Neuronal stem cell (in vitro differentiated cells): ENCODE measurements around the gene KPNA5. TPM values are rescaled to one million over a fixed set of nuclear protein-coding genes. Genes with fewer than 3 reads are reported as not detected.

Experiments used
- DNase-seq: peaks from one replicate; pipeline ENCODE4 v3.0.0-alpha.2; 2013; ENCODE audit warnings: low spot score
- H2AFZ ChIP-seq: one replicate; pipeline ENCODE4 v1.6.1; 2013; ENCODE audit warnings: mild to moderate bottlenecking, low read length, inconsistent platforms
- H2AK5ac ChIP-seq: 2 replicates; pipeline ENCODE4 v1.6.1; 2013; ENCODE audit warnings: low read depth, mild to moderate bottlenecking, inconsistent platforms, low read length, moderate library complexity, mixed read lengths
- H2BK120ac ChIP-seq: 2 replicates; pipeline ENCODE4 v1.6.1; 2013; ENCODE audit warnings: low read depth, mild to moderate bottlenecking, inconsistent platforms, low read length, moderate library complexity, mixed read lengths
- H2BK12ac ChIP-seq: one replicate; pipeline ENCODE4 v1.6.1; 2013; ENCODE audit warnings: low read length, inconsistent platforms
- H2BK15ac ChIP-seq: 2 replicates; pipeline ENCODE4 v1.6.1; 2013; ENCODE audit warnings: mild to moderate bottlenecking, low read length, inconsistent platforms, mixed read lengths
- H2BK5ac ChIP-seq: one replicate; pipeline ENCODE4 v1.6.1; 2013; ENCODE audit warnings: inconsistent platforms, mild to moderate bottlenecking, low read length, moderate library complexity
- H3K14ac ChIP-seq: one replicate; pipeline ENCODE4 v1.6.1; 2013; ENCODE audit warnings: low read length, inconsistent platforms
- H3K18ac ChIP-seq: 2 replicates; pipeline ENCODE4 v1.6.1; 2013; ENCODE audit warnings: low read length, inconsistent platforms
- H3K23ac ChIP-seq: 2 replicates; pipeline ENCODE4 v1.6.1; 2013; ENCODE audit warnings: low read depth, mild to moderate bottlenecking, mixed read lengths, low read length, inconsistent platforms; ENCODE audit not compliant: poor library complexity
- H3K27ac ChIP-seq: replicated peaks from 3 replicates; pipeline ENCODE4 v1.5.1; 2013; ENCODE audit warnings: low read length, inconsistent platforms
- H3K27me3 ChIP-seq, 3 experiments: 2 replicates each; pipeline ENCODE4 v1.6.1; 2013; ENCODE audit warnings: low read length in 3 of 3, mild to moderate bottlenecking in 2 of 3, inconsistent platforms in 1 of 3, low read depth in 1 of 3, mixed read lengths in 1 of 3, moderate library complexity in 1 of 3; ENCODE audit not compliant: control insufficient read depth in 3 of 3, insufficient read depth in 3 of 3
- H3K36me3 ChIP-seq, 2 donors: replicated peaks in 1 of 2; 2 replicates each; pipeline ENCODE4 v1.6.1; 2013; ENCODE audit warnings: low read length in 2 of 2; ENCODE audit not compliant: control insufficient read depth in 2 of 2, insufficient read depth in 2 of 2
- H3K4ac ChIP-seq: 2 replicates; pipeline ENCODE4 v1.6.1; 2013; ENCODE audit warnings: inconsistent platforms, mild to moderate bottlenecking, low read length, moderate library complexity
- H3K4me1 ChIP-seq, 2 donors: 1 replicate in 1 of 2; 2 replicates in 1 of 2; pipeline ENCODE4 v1.6.1; 2013; ENCODE audit warnings: low read length in 2 of 2, low read depth in 1 of 2; ENCODE audit not compliant: control insufficient read depth in 2 of 2, insufficient read depth in 1 of 2
- H3K4me2 ChIP-seq: one replicate; pipeline ENCODE4 v1.6.1; 2013; ENCODE audit warnings: mild to moderate bottlenecking, low read length, inconsistent platforms; ENCODE audit not compliant: insufficient read depth, poor library complexity, severe bottlenecking
- H3K4me3 ChIP-seq, 2 donors: 2 replicates each; pipeline ENCODE4 v1.5.1; 2013; ENCODE audit warnings: low read length in 2 of 2, mild to moderate bottlenecking in 2 of 2, inconsistent platforms in 1 of 2, moderate library complexity in 1 of 2
- H3K79me1 ChIP-seq: one replicate; pipeline ENCODE4 v1.6.1; 2013; ENCODE audit warnings: low read depth, mild to moderate bottlenecking, inconsistent platforms, low read length, moderate library complexity
- H3K9ac ChIP-seq: one replicate; pipeline ENCODE4 v1.6.1; 2013; ENCODE audit warnings: mild to moderate bottlenecking, low read depth, low read length, inconsistent platforms; ENCODE audit not compliant: poor library complexity
- H3K9me3 ChIP-seq, 2 donors: replicated peaks in 1 of 2; 2 replicates each; pipeline versions ENCODE3 to v1.6.1; 2013; ENCODE audit warnings: low read length in 2 of 2, mild to moderate bottlenecking in 2 of 2, inconsistent platforms in 1 of 2, low read depth in 1 of 2, mixed read lengths in 1 of 2, moderate library complexity in 1 of 2; ENCODE audit not compliant: control insufficient read depth in 2 of 2, insufficient read depth in 1 of 2
- H4K8ac ChIP-seq: one replicate; pipeline ENCODE4 v1.6.1; 2013; ENCODE audit warnings: low read depth, mild to moderate bottlenecking, inconsistent platforms, low read length, moderate library complexity
- H4K91ac ChIP-seq: one replicate; pipeline ENCODE4 v1.6.1; 2013; ENCODE audit warnings: low read length, low read depth, mild to moderate bottlenecking, inconsistent platforms; ENCODE audit not compliant: poor library complexity
- WGBS, 2 donors: extraction: QIAGEN DNeasy Blood & Tissue Kit; methylation state at CpG; one replicate each; pipeline ENCODE4 v1.1.7; 2013; ENCODE audit warnings: missing lambda C conversion rate in 2 of 2, mixed read lengths in 1 of 2; ENCODE audit not compliant: insufficient read length in 2 of 2, insufficient replicate concordance in 1 of 2; ENCODE audit errors: extremely low coverage in 2 of 2; 5-methylcytosine and 5-hydroxymethylcytosine counted together
- polyA plus RNA-seq, 2 experiments: library from polyadenylated mRNA; stranded (reverse); fragments of 200-250 nt; gene quantifications; one replicate each; pipeline ENCODE4 v1.2.3, GENCODE V29; 2013

KPNA5 gene
- polyA plus RNA-seq (2013, experiment 1 of 2): 8.0 TPM
- polyA plus RNA-seq (2013, experiment 2 of 2): 8.4 TPM

GRCh38 chr6:116680880-116681672 is at the start of gene KPNA5:
KPNA5 (plus strand) TSS chr6:116681211; CDS start chr6:116681335, 124 bp downstream.
- no peak within 1 kb of the TSS for H4K8ac ChIP-seq
- H3K4me3 ChIP-seq: peak within 1 kb of the TSS; percentile 84 to 89
- H3K36me3 ChIP-seq: peaks cover 0 to 17% of the 10 kb centered on the region in 2 donors
- peak within 1 kb of the TSS; percentile 64 for H3K4me2 ChIP-seq
- peak within 1 kb of the TSS; percentile 54 for H2BK5ac ChIP-seq
- H3K9me3 ChIP-seq: peaks cover 0 to 3% of the 10 kb centered on the region in 2 donors
- no peak within 1 kb of the TSS for H3K4ac ChIP-seq
- H3K27ac ChIP-seq: peak within 1 kb of the TSS; percentile 89
- peak within 1 kb of the TSS; percentile 91 for H2AFZ ChIP-seq
- H3K27me3 ChIP-seq: peaks cover 0 to 9% (median 0%) of the 10 kb centered on the region in 3 experiments
- peak within 1 kb of the TSS; percentile 15 for H2AK5ac ChIP-seq
- H3K9ac ChIP-seq: peak within 1 kb of the TSS; percentile 74
- peak within 1 kb of the TSS; percentile 51 for H2BK15ac ChIP-seq
- no CpG with 5 or more reads among the region's 69 CpGs for WGBS, 2 donors
- peak within 1 kb of the TSS; percentile 7 for H4K91ac ChIP-seq
- peak within 1 kb of the TSS; percentile 8 for H3K23ac ChIP-seq
- no peaks in the 10 kb centered on the region for H3K4me1 ChIP-seq
- H3K79me1 ChIP-seq: peaks cover 2% of the 10 kb centered on the region
- H2BK120ac ChIP-seq: peak within 1 kb of the TSS; percentile 85
- no peak within 1 kb of the TSS for H2BK12ac ChIP-seq
- DNase-seq: peak; percentile 89
- H3K14ac ChIP-seq: peak within 1 kb of the TSS; percentile 72
- H3K18ac ChIP-seq: peak within 1 kb of the TSS; percentile 97

GRCh38 chr6:116631379-116631990 is 49.5 kb upstream of the KPNA5 start:
- no peak overlapping the region for H4K91ac ChIP-seq
- no peak overlapping the region for H2AK5ac ChIP-seq
- no peak overlapping the region for H2BK15ac ChIP-seq
- no peak overlapping the region for H3K4ac ChIP-seq
- H3K27ac ChIP-seq: no peak overlapping the region
- WGBS, 2 donors: no CpG with 5 or more reads among the region's 5 CpGs
- H3K4me1 ChIP-seq: no peaks in the 10 kb centered on the region
- no peak overlapping the region for H3K14ac ChIP-seq
- H3K9ac ChIP-seq: no peak overlapping the region
- H3K36me3 ChIP-seq: peaks cover 0 to 38% of the 10 kb centered on the region in 2 donors
- no peaks in the 10 kb centered on the region for H3K9me3 ChIP-seq
- no peaks in the 10 kb centered on the region for H3K79me1 ChIP-seq
- DNase-seq: no peak
- H3K4me2 ChIP-seq: no peak overlapping the region
- H4K8ac ChIP-seq: no peak overlapping the region
- H2BK12ac ChIP-seq: no peak overlapping the region
- H2AFZ ChIP-seq: no peak overlapping the region
- H3K23ac ChIP-seq: no peak overlapping the region
- H3K27me3 ChIP-seq: no peaks in the 10 kb centered on the region
- H2BK5ac ChIP-seq: no peak overlapping the region
- no peak overlapping the region for H3K18ac ChIP-seq
- H3K4me3 ChIP-seq: no peak overlapping the region
- no peak overlapping the region for H2BK120ac ChIP-seq

GRCh38 chr6:116633685-116634084 is 47.3 kb upstream of the KPNA5 start:
- Histone ChIP-seq H3K27ac (no peak overlapping the region), H2BK15ac (no peak overlapping the region), H2AFZ (no peak overlapping the region), H4K8ac (no peak overlapping the region), H3K9me3 (peaks cover 0 to 6% of the 10 kb centered on the region in 2 donors), H2BK5ac (no peak overlapping the region), H3K79me1 (no peaks in the 10 kb centered on the region), H2AK5ac (no peak overlapping the region), H4K91ac (no peak overlapping the region), H3K4me2 (no peak overlapping the region), H3K14ac (no peak overlapping the region), H3K4me3 (no peak overlapping the region), H3K4me1 (no peaks in the 10 kb centered on the region), H3K36me3 (peaks cover 0 to 52% of the 10 kb centered on the region in 2 donors), H3K9ac (no peak overlapping the region), H3K4ac (no peak overlapping the region), H2BK12ac (no peak overlapping the region), H3K18ac (no peak overlapping the region), H3K27me3 (no peaks in the 10 kb centered on the region), H2BK120ac (no peak overlapping the region), H3K23ac (no peak overlapping the region)
- no peak for DNase-seq
- WGBS, 2 donors: no CpG with 5 or more reads among the region's 2 CpGs

GRCh38 chr6:116648156-116648555 is 32.9 kb upstream of the KPNA5 start:
- Histone ChIP-seq H2BK120ac (no peak overlapping the region), H3K23ac (no peak overlapping the region), H3K36me3 (peaks cover 0 to 49% of the 10 kb centered on the region in 2 donors), H4K91ac (no peak overlapping the region), H3K9ac (no peak overlapping the region), H3K9me3 (no peaks in the 10 kb centered on the region), H3K4me1 (no peaks in the 10 kb centered on the region), H3K4me2 (no peak overlapping the region), H2AK5ac (no peak overlapping the region), H3K27me3 (no peaks in the 10 kb centered on the region), H3K4ac (no peak overlapping the region), H3K14ac (no peak overlapping the region), H2AFZ (no peak overlapping the region), H2BK15ac (no peak overlapping the region), H4K8ac (no peak overlapping the region), H3K79me1 (no peaks in the 10 kb centered on the region), H3K4me3 (no peak overlapping the region), H2BK12ac (no peak overlapping the region), H3K27ac (no peak overlapping the region), H3K18ac (no peak overlapping the region), H2BK5ac (no peak overlapping the region)
- WGBS, 2 donors: no CpG with 5 or more reads among the region's 5 CpGs
- DNase-seq: no peak
